GM12878 (cell line): ENCODE results near the gene PDCD10. TPM values are rescaled to one million over a fixed set of nuclear protein-coding genes. Genes with fewer than 3 reads are reported as not detected.
A peak's percentile ranks its signal among the peaks of the same experiment; 100 is the strongest.

Experiments
- E2F8 ChIP-seq: fragments of 450-650 bp; IDR thresholded peaks from 2 replicates; pipeline ENCODE4 v1.6.1; 2018; ENCODE audit warnings: mild to moderate bottlenecking, low read depth, moderate library complexity; ENCODE audit not compliant: partially characterized antibody
- E4F1 ChIP-seq: fragments of 450-650 bp; IDR thresholded peaks from 2 replicates; pipeline ENCODE4 v1.6.1; 2018; ENCODE audit warnings: borderline replicate concordance, mild to moderate bottlenecking; ENCODE audit not compliant: partially characterized antibody
- EP300 ChIP-seq, 2 experiments: fragments of 150-350 bp in 1 of 2; IDR thresholded peaks; 2 replicates each; pipeline ENCODE4 v1.6.1; 2011 to 2012; ENCODE audit warnings: low read depth in 2 of 2, low read length in 2 of 2, borderline replicate concordance in 1 of 2, improper control_type of control experiment in 1 of 2, inconsistent platforms in 1 of 2; ENCODE audit not compliant: control insufficient read depth in 1 of 2
- FOXM1 ChIP-seq: IDR thresholded peaks from 2 replicates; pipeline ENCODE4 v1.6.1; 2012; ENCODE audit warnings: low read depth, mild to moderate bottlenecking, inconsistent platforms, low read length, moderate library complexity
- IKZF1 ChIP-seq: fragments of 450-650 bp; conservative IDR thresholded peaks from 2 replicates; pipeline ENCODE4 v1.6.1; 2017; ENCODE audit warnings: antibody characterized with exemption, mild to moderate bottlenecking
- KLF5 ChIP-seq: fragments of 450-650 bp; IDR thresholded peaks from 2 replicates; pipeline ENCODE4 v1.6.1; 2014; ENCODE audit warnings: mild to moderate bottlenecking; ENCODE audit not compliant: partially characterized antibody
- NR2F1 ChIP-seq: fragments of 450-650 bp; conservative IDR thresholded peaks from 2 replicates; pipeline ENCODE4 v1.6.1; 2017; ENCODE audit warnings: mild to moderate bottlenecking
- PKNOX1 ChIP-seq: fragments of 450-650 bp; IDR thresholded peaks from 2 replicates; pipeline ENCODE4 v1.6.1; 2016; ENCODE audit warnings: mild to moderate bottlenecking
- RAD21 ChIP-seq: IDR thresholded peaks from 2 replicates; pipeline ENCODE4 v1.6.1; 2011; ENCODE audit warnings: mild to moderate bottlenecking, low read depth, low read length, moderate library complexity; ENCODE audit not compliant: insufficient read depth
- RCOR1 ChIP-seq: conservative IDR thresholded peaks from 2 replicates; pipeline ENCODE4 v1.6.1; 2012; ENCODE audit warnings: low read depth, low read length, improper control_type of control experiment
- SMAD1 ChIP-seq: fragments of 450-650 bp; IDR thresholded peaks from 2 replicates; pipeline ENCODE4 v1.6.1; 2018; ENCODE audit warnings: mild to moderate bottlenecking, low read depth; ENCODE audit not compliant: partially characterized antibody
- SREBF1 ChIP-seq: IDR thresholded peaks from 2 replicates; pipeline ENCODE4 v1.6.1; 2012; ENCODE audit warnings: mild to moderate bottlenecking, low read length
- polyA plus RNA-seq, 11 experiments: library from polyadenylated mRNA; depleted of rRNA in 4 of 11; unstranded in 6 of 11; stranded (reverse) in 5 of 11; fragments of >200 nt; fragmentation: Nextera tagmentation in 4 of 11; fragmentation: Illumina TruSeq in 1 of 11; extraction: Ambion mirVana in 4 of 11; extraction: Trizol in 1 of 11; gene quantifications; 1 replicate in 1 of 11; 2 replicates in 10 of 11; pipeline versions ENCODE4 v1.2.1 to v1.2.3, GENCODE V29; 2011 to 2016; ENCODE audit warnings: inconsistent platforms in 2 of 11, missing spikeins in 2 of 11, low read depth in 1 of 11
- total RNA-seq, 4 experiments: library from RNA; depleted of rRNA in 3 of 4; stranded (reverse); fragments of >200 nt in 3 of 4; fragmentation: Illumina TruSeq in 1 of 4; extraction: Trizol in 1 of 4; gene quantifications; 2 replicates each; pipeline versions ENCODE4 v1.2.1 to v1.2.3, GENCODE V29; 2013 to 2021
- TF ChIP-seq, protein P1 (sequence below): IDR thresholded peaks from 2 replicates; pipeline ENCODE4 v1.6.1; 2011; ENCODE audit warnings: borderline replicate concordance, low read depth, mild to moderate bottlenecking, moderate library complexity, low read length; ENCODE audit not compliant: insufficient read depth, poor library complexity, severe bottlenecking
- TF ChIP-seq, protein P2 (sequence below): IDR thresholded peaks from 2 replicates; pipeline ENCODE4 v1.6.1; 2012; ENCODE audit warnings: low read depth, low read length, improper control_type of control experiment

Gene PDCD10
- total and polyA plus RNA-seq, 10 of the 15 experiments (the other 5 are each of a cell fraction or from before 2014, with no cell fraction given) = 64.1 to 247 (median 125) TPM

GRCh38 chr3:167750272-167750971 lies 15.7 kb upstream of the PDCD10 start (continued):
- TF ChIP-seq IKZF1 (no peak), SMAD1 (no peak), E4F1 (no peak), NR2F1 (no peak), E2F8 (no peak), RAD21 (no peak), FOXM1 (no peak), KLF5 (no peak), PKNOX1 (0 out of 2 replicates have a peak, but pooled peaks have one; percentile 39), SREBF1 (no peak), RCOR1 (no peak), EP300 (IDR thresholded peaks at IDR 0.05; ENCODE audit: borderline replicate concordance in 1 of 2, control insufficient read depth in 1 of 2, low read depth in 2 of 2, low read length in 2 of 2) (peak in 1 of 2 experiments; percentile 73; a peak in 2 of 4 replicates)
- TF ChIP-seq, protein P1, sequence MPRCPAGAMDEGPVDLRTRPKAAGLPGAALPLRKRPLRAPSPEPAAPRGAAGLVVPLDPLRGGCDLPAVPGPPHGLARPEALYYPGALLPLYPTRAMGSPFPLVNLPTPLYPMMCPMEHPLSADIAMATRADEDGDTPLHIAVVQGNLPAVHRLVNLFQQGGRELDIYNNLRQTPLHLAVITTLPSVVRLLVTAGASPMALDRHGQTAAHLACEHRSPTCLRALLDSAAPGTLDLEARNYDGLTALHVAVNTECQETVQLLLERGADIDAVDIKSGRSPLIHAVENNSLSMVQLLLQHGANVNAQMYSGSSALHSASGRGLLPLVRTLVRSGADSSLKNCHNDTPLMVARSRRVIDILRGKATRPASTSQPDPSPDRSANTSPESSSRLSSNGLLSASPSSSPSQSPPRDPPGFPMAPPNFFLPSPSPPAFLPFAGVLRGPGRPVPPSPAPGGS = peak; percentile 53
- TF ChIP-seq, protein P2, sequence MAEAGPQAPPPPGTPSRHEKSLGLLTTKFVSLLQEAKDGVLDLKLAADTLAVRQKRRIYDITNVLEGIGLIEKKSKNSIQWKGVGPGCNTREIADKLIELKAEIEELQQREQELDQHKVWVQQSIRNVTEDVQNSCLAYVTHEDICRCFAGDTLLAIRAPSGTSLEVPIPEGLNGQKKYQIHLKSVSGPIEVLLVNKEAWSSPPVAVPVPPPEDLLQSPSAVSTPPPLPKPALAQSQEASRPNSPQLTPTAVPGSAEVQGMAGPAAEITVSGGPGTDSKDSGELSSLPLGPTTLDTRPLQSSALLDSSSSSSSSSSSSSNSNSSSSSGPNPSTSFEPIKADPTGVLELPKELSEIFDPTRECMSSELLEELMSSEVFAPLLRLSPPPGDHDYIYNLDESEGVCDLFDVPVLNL = no peak
